HG03354 (cell line): ENCODE measurements around the gene ALDH7A1.

Experiments used
- ATAC-seq: cut with Tn5 transposase; IDR thresholded peaks from one replicate; pipeline ENCODE4 v1.9.1; 2021; ENCODE audit warnings: mild to moderate bottlenecking; ENCODE audit not compliant: unreplicated experiment, poor library complexity, severe bottlenecking

ALDH7A1 gene

GRCh38 chr5:126482591-126482990, 112.4 kb downstream of the ALDH7A1 start:
- no peak for ATAC-seq

GRCh38 chr5:126481243-126481642, 113.8 kb downstream of the ALDH7A1 start:
- ATAC-seq, result no peak
